DMS114 treated with DMSO at 0.1 percent for 48 hours (cell line): Measurements from ENCODE around the gene PNCK.

ENCODE experiments used
- DNase-seq: peaks from one replicate; lab custom pipeline; 2025; ENCODE audit not compliant: unreplicated experiment; lab: John Stamatoyannopoulos, UW

Gene PNCK

DNA sequence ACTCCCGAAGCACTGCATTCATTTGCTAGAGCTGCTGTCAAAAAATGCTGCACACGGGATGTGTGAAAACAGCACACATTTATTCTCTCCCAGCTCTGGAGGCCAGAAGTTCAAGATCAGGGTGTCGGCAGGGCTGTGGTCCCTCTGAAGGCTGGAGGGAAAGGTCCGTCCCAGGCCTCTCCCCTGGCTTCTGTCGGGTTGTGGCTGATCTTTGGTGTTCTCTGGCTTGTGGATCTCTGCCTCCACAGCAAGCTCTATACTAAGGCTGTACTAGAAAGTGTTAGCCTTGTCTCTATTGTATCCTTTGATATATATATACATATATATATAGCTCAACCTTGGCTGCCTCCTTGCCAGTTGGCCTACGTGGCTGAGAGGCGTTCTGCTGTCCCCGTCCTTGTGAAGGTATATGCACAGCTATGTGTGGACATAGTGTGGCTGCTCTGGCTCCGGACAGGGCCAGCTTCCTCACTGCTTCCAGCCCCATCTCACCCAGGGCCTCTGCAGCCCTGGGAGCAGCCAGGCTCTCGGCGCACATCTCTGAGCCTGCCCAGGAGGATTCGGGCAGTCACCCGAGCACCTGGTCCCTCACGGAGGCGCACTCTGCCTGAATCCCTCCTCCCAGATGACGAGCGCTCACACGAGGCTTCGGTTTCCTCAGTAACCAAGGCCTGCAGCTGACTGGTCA is 41.6 kb downstream of the PNCK start:
- DNase-seq, result no peak

DNA sequence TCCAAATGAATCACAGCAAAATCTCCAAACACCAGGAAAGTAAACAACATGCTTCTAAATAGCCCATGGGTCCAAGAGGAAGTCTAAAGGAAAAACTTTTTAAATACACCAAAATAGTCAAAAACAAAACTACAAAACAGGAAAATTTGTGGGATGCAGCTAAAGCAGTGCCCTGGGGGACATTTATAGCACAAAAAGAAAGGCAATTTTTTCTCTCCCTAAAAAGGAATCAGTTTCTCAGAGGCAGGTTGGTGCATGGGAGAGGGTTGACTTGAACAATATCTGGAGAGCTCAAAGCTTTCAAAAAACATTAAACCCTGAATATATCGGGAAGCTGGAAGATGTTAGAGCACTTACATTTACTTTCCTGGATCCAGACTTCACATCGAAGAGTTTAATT is 42.3 kb downstream of the PNCK start:
- DNase-seq, result no peak

DNA sequence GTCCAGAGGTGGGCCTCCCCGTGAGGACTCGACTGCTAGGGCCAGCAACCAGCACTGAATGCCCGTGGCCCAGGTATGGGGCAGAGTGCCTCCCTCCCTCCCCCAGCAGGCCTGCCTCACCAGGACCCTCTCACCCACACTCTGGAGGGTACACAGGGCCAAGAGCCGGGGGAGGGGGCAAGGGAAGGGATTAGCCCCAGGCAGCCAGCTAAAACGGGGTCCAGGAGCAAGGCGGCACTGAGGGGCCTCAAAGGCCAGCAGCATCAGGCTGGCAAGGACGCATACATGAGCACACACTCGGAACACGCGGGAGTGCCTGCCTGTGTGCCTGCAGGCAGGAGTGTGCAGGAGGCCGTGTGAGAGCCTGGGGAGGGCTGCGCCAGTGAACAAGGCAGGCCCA is 44.9 kb downstream of the PNCK start:
- no peak for DNase-seq

DNA sequence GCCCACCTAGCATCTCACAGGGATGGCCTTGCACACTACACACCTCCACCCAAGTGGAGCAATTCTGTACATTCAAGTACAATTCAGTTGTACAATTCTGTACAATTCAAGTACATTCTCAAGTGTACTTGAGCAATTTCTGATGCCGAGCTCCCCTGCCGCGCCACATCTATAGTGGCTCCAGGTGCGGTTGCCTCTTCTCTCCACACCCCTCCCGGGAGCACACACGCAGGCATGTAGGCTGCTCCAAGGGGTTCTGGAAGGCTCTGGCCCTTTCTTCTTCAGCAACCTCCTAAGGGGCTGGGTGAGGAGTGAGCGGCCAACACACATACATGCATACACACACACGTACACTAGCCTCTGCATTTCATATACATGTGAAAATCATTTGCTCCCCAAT is 45.5 kb downstream of the PNCK start:
- DNase-seq, result no peak

DNA sequence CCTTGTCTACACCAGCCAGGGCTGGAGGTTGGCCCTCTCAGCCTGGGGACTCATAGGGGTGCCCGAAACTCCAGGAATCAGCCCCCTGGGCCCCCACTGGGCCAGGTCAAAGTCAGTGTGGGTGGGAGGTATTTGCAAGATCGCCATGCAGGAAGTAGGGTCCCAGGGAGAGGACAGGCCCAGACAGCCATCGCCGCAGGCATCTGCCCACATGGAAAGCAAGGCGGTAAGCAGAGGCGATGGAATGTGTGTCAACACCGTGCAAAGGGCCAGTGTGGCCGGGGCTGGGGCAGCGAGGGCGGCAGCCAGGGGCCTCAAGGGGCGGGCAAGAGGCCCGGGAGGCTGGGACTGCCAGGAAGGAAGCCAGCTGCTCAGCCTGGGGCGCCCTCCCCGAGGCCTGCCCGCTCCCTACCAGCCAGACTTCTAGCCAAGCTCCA is 45.9 kb downstream of the PNCK start:
- DNase-seq, result no peak

DNA sequence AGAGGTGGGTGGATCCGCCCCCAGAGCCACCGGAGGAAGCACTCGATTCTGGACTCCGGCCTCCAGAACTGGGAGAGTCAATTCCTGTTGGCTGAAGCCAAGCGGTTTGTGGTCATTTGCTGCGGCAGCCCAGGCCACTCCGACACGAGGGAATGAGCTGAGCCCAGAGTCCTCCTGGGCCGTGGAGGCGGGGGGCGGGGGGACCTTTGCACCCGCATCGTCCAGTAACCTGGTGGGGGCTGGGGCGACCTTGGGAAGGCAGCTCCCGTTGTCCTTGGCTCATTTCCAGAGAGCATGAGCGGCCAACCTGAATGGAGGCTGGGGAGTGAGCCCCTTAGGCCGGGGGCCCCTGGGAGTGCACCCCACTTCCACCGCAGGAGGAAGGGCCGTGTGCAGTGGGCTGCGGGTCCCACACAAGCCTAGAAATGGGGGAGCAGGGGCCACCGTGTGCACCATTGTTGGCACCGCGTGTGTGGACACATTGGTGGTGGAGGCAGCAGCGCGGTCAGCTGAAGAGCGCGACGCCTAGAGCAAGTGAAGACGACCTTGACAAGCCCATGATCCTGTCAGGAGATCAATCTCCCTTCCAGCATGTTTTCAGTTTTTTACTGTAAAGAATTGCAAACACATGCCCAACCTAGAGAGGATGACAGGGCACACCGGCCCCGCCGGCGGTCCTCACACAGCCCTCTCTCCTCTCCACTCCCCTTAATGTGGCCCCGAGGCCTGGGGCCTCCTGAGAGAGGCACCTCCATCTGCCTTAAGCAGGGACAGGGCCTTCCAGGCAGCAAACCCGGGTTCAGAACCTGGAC is 46.5 kb downstream of the PNCK start:
- no peak for DNase-seq

DNA sequence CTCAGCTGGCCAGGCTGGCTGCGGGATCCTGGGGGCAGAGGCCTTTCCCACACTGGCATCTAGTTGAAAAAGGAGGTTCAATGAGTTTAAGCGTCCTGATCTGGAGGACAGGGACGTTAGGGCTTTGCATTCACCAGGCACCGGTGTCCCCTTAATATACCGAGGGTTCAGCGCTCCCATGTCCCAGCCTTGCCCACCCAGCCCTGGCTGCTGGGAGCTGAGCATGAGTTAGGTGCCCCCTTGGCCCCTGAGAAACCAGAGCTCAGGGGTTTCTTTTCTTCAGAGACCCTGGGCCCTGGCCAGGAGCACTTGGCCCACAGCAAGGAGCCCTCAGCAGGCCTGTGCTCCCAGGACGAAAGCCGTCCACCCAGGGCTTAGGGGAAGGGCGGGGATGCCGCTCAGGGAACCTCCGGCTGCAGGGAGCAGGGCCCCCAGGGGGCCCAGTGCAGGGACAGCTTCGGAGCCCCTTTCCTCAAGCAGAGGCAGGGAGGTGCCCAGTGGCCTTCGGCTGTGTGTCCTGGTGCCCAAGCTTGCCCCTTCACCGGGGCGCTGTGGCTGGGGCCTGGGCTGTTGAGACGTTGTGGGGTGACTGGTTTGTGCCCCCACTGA is 47.5 kb downstream of the PNCK start:
- DNase-seq, result no peak

DNA sequence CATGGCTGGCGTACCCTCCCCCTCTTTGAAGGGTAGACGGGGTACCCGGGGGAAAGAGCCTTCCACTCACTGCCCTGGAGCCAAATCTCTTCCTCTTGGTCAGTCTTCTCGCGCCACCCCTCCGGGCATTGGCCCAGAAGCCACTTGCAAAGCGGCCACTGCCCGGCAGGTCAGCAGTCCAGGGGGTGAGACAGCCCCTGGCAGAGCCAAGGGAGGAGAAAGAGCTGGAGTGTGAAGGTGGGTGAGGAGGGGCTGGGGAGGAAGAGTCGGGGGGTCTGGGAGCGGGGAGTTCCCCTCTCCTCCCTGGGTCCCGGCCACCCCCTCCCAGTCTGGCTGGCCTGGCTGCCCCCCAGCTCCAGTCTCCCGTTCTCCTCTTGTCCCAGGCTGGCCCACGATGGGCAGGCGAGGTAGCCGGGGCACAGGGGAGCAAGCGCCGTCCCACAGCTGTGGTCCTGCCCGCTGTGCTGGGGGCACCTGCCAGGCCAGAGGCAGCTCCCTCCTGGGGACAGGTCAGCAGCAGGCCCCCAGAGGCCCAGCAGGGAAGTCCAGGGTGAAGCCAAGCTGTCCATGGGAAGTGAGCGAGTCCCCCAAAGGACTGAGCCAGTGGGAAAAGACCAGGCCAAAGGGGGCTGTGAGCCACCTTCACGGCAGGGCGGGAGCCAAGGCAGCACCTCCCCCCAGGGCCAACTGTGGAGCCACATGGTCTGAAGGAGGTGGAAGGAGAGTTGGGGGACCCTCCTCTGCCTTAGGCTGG is 48.2 kb downstream of the PNCK start:
- no peak for DNase-seq

DNA sequence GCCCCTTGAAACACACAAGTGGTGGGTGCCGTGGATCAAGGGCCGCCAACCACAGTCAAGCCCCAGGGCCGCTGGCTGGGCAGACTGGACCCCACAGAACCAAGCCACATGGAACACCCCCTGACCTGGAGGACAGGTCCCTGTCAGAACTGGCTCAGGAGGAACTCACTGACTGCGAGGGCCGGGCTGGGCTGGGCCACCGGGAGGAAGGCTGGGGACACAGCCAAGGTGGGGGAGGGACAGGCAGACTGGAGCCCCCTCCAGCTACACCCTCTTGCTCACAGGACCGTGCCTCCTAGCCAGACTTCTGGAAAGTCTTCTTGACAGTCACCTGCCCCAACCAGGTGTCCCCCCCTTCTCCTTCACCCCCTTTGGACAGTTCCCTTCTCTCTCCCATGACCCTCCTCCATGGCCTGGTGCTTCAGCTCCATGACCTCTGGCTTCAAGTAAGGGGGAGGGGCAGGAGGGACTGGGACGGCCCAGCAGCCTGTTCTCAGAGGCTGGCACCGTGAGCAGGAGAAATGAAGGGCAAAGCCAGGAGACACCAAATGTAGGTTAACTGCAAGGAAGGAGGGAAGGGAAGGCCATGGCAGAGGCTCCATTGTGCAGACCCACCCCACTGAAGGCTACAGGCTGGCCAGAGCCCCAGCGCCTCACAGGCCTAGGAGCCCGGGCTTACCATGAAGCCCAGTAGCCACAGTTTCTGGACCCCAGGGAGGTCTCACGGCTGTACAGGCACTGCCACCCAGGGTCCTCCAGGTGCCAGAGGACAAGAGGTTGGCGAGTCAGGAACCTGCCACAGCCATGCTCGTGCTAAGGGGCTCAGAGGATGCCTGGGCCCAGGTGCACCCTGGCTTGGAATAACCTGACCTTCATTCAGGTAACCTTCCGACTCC is 49.2 kb downstream of the PNCK start:
- no peak for DNase-seq

DNA sequence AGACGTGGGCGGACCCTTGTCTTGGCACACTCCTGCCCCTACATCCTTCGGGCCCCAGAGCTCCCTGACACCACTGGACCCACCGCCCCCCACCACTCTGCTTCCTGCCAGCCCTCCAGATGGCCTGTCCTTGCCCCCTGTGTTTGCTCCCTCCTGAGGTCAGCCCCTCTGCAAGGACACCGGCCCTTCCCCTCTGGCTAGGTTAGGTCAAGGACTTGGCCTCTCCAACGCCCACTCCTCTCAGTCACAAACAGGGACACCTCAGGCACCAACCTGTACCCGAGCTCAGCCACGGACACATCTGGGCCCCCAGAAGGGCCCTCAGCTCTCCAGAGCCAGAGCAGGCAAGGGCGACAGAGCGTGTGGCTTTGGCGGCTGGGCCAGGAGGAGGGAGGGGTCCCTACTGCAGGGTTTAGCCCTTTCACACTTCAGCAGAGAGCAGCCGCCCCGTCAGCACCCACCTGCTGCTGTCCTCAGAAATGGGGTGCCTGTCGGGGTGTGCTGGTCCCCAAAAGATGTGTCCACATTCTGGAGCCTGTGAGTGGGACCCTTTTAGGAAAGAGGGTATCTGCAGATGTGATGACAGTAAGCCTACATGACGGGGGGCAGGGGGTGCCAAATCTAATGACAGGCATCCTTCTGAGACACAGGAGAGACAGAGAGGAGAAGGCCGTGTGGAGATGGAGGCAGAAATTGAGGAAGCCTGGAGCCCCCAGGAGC is 50.1 kb downstream of the PNCK start:
- DNase-seq, result no peak

DNA sequence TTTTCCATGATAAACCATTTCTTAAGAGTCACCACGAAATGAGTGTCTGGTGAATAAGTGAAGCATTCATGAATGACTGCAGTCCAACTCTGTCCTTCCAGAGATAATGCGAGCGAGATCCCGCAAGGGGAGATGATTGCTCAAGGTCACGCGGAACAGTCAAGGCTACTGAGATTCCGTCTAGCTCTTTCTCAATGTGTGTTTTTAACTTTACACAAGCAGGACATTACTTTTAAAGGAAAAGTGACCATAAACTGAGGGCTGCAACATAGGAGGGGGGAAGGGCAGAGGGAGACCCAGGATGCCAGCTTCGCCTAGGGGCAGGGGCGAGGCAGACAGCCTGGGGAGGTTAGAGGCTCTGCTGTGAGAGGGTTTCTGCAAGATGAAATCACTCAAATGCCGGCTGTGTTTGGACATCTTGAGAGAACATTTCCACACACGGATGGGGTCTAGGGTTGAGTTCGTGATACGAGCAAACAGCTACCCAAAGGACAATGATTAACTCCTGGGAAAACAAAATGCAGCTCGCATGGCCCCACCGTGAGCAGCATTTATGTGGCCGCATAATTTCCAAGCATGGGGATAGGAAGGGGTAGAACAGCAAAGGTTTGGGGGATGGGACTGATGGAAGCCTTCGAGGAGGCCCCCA is 50.8 kb downstream of the PNCK start:
- no peak for DNase-seq

DNA sequence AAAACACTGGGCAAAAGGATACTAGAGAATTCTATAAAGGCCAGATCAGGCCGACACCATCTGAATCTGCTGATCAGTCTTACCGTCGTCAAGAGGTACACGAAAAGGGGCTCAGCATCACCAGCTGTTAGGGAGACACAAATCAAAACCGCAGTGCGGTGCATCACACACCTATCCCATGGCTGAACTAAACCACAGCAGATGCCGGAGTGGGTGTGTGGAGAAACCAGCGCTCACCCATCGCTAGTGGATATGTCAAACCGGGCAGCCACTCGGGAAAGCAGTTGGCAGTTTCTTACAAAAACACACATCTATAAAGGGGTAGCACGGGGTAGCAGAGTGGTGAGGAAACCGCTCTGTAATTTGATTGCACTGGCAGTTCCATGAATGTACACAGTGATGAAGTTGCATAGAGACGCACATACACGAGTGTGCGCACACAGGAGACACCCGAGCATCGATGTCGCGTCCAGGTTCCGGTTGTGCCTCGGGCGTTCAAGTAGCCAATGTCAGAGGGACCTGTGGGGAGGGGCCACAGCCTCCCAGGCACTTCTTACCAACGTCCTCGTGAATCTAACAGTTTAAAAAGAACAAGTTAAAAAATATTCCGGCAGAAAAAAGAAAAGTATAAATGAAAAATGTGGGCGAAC is 51.5 kb downstream of the PNCK start:
- DNase-seq, result no peak

DNA sequence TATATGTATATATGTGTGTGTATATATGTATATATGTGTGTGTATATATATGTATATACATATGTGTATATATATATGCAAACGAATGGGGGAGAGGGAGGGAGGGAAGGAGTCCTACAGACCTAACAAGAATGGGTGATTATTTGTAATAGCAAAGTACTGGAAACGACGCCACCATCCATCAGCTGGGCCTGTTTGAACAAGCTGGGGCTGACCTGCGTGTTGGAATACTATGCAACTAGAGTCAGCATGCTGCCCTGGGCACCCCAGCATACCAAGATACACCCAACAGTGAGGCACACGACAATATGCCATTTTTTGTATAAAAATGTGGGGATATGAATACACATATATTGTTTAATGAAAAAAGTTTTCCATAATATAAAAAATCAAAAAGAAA is 53.0 kb downstream of the PNCK start:
- DNase-seq, result no peak
